WTC11 (cell line): ENCODE data around the gene ZNRF3. TPM values are rescaled to one million over a fixed set of nuclear protein-coding genes. Genes with fewer than 3 reads are reported as not detected.

Experiments
- ATAC-seq: fragments of 200-7000 bp; cut with Tn5 transposase; 2 replicates; pipeline ENCODE4 v1.10.0; 2021; ENCODE audit warnings: mild to moderate bottlenecking, moderate library complexity
- CTCF ChIA-PET: fragments of 300-600 bp; sonication (Branson Sonifier 250); formaldehyde crosslinking; loops from one replicate; lab custom pipeline; 2021; ENCODE audit warnings: antibody characterized with exemption; lab: Charles Lee
- POLR2A ChIA-PET: fragments of 350-600 bp; sonication (Branson Sonifier 250); formaldehyde crosslinking; loops from one replicate; lab custom pipeline; 2021; ENCODE audit warnings: antibody characterized with exemption; lab: Charles Lee
- DNase-seq: peaks from one replicate; pipeline ENCODE4 v3.0.0; 2021; ENCODE audit warnings: low spot score
- H3K27ac Mint-ChIP-seq: 2 replicates; pipeline ENCODE4 v1.8.0; 2021; ENCODE audit warnings: mixed read lengths
- H3K27me3 Mint-ChIP-seq: 2 replicates; pipeline ENCODE4 v1.8.0; 2021; ENCODE audit warnings: low read depth, mild to moderate bottlenecking, moderate library complexity, mixed read lengths
- H3K36me3 Mint-ChIP-seq: 2 replicates; pipeline ENCODE4 v1.8.0; 2021; ENCODE audit warnings: mixed read lengths
- H3K4me1 Mint-ChIP-seq: 2 replicates; pipeline ENCODE4 v1.8.0; 2022; ENCODE audit warnings: mixed read lengths
- H3K4me3 Mint-ChIP-seq: 2 replicates; pipeline ENCODE4 v1.8.0; 2021; ENCODE audit warnings: mild to moderate bottlenecking, moderate library complexity, mixed read lengths
- H3K9me3 Mint-ChIP-seq: 2 replicates; pipeline ENCODE4 v1.8.0; 2021; ENCODE audit warnings: mixed read lengths
- FOXP4 ChIP-seq: sonication (generic); formaldehyde crosslinking; IDR thresholded peaks from 2 replicates; pipeline ENCODE4 v1.8.0; 2022; ENCODE audit warnings: mild to moderate bottlenecking, missing genetic modification reagents
- NFYB ChIP-seq: sonication (generic); formaldehyde crosslinking; conservative IDR thresholded peaks from 2 replicates; pipeline ENCODE4 v1.8.0; 2022; ENCODE audit warnings: low read depth, missing genetic modification reagents
- USF2 ChIP-seq: sonication (generic); formaldehyde crosslinking; IDR thresholded peaks from 2 replicates; pipeline ENCODE4 v1.8.1; 2023; ENCODE audit warnings: mild to moderate bottlenecking, missing genetic modification reagents, moderate library complexity
- ZNF532 ChIP-seq: fragments of 250-450 bp; sonication (Bioruptor Pico); IDR thresholded peaks from 2 replicates; pipeline ENCODE4 v1.9.0; 2021; ENCODE audit warnings: mild to moderate bottlenecking, borderline replicate concordance
- total RNA-seq: library from RNA; stranded (reverse); gene quantifications from 3 replicates; pipeline ENCODE4 v1.2.3, GENCODE V29; 2021
- TF ChIP-seq, protein P1 (sequence below): sonication (generic); formaldehyde crosslinking; IDR thresholded peaks from 2 replicates; pipeline ENCODE4 v1.8.0; 2022; ENCODE audit warnings: mild to moderate bottlenecking, missing genetic modification reagents
- TF ChIP-seq, protein P2 (sequence below): sonication (generic); formaldehyde crosslinking; IDR thresholded peaks from 2 replicates; pipeline ENCODE4 v1.8.0; 2022; ENCODE audit warnings: missing genetic modification reagents

ZNRF3 gene
- total RNA-seq, 1 experiment from 2014 or later, result 25.4 TPM

- H3K27ac Mint-ChIP-seq, result no peak overlapping the region
- H3K27me3 Mint-ChIP-seq, result no peaks in the 10 kb centered on the region
- H3K9me3 Mint-ChIP-seq, result 0 out of 2 replicates have a peak, but pooled peaks cover 4% of the 10 kb centered on the region
- TF ChIP-seq NFYB (CRISPR knock-in tag), result peak; percentile 73
- peak; percentile 94 for TF ChIP-seq USF2
- TF ChIP-seq ZNF532, result no peak
- TF ChIP-seq, protein P1, sequence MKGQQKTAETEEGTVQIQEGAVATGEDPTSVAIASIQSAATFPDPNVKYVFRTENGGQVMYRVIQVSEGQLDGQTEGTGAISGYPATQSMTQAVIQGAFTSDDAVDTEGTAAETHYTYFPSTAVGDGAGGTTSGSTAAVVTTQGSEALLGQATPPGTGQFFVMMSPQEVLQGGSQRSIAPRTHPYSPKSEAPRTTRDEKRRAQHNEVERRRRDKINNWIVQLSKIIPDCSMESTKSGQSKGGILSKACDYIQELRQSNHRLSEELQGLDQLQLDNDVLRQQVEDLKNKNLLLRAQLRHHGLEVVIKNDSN, result peak; percentile 92
- CTCF ChIA-PET, result interaction anchor here (1.2 kb wide), 2 partner anchors 10 to 167 kb away, joined by 3 read pairs; partner anchors contain the start of gene ZNRF3
- DNase-seq, result no peak
- no peaks in the 10 kb centered on the region for H3K36me3 Mint-ChIP-seq
- no peak overlapping the region for H3K4me3 Mint-ChIP-seq
- H3K4me1 Mint-ChIP-seq, result 0 out of 2 replicates have a peak, but pooled peaks cover 3% of the 10 kb centered on the region
- POLR2A ChIA-PET, result no interaction called here
- ATAC-seq, result peak; percentile 69; the same call in 1 of the 2 replicates
Observed at GRCh38 chr22:28873183-28873963, 10.0 kb upstream of the ZNRF3 start.

DNA sequence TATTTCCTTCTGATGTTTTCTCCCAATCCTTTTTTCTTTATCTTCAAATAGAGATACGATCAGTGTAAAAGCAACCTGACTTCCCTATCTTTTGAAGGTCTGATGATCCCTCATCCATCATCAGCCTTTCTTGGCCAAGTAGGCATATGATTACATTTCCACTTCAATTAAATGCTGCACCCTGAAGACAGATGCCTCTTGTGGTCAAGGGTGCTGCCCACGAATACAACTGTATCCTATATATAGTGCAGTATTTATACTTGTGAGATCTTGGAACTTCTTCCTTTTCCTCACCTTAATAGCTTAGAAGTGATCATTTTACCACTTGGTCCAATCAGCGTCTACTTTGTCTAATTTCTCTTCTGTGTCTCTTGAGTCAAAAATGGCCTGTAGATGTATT is 9.3 kb upstream of the ZNRF3 start:
- H3K9me3 Mint-ChIP-seq, result 0 out of 2 replicates have a peak, but pooled peaks cover 4% of the 10 kb centered on the region
- ChIA-PET CTCF (interaction anchor here (1.2 kb wide), 2 partner anchors 9 to 166 kb away, joined by 3 read pairs; partner anchors contain the start of gene ZNRF3), POLR2A (no interaction called here)
- H3K4me1 Mint-ChIP-seq, result 0 out of 2 replicates have a peak, but pooled peaks cover 3% of the 10 kb centered on the region
- no peaks in the 10 kb centered on the region for H3K27me3 Mint-ChIP-seq
- no peaks in the 10 kb centered on the region for H3K36me3 Mint-ChIP-seq
- H3K4me3 Mint-ChIP-seq, result no peak overlapping the region
- TF ChIP-seq USF2, result no peak
- TF ChIP-seq, protein P2, sequence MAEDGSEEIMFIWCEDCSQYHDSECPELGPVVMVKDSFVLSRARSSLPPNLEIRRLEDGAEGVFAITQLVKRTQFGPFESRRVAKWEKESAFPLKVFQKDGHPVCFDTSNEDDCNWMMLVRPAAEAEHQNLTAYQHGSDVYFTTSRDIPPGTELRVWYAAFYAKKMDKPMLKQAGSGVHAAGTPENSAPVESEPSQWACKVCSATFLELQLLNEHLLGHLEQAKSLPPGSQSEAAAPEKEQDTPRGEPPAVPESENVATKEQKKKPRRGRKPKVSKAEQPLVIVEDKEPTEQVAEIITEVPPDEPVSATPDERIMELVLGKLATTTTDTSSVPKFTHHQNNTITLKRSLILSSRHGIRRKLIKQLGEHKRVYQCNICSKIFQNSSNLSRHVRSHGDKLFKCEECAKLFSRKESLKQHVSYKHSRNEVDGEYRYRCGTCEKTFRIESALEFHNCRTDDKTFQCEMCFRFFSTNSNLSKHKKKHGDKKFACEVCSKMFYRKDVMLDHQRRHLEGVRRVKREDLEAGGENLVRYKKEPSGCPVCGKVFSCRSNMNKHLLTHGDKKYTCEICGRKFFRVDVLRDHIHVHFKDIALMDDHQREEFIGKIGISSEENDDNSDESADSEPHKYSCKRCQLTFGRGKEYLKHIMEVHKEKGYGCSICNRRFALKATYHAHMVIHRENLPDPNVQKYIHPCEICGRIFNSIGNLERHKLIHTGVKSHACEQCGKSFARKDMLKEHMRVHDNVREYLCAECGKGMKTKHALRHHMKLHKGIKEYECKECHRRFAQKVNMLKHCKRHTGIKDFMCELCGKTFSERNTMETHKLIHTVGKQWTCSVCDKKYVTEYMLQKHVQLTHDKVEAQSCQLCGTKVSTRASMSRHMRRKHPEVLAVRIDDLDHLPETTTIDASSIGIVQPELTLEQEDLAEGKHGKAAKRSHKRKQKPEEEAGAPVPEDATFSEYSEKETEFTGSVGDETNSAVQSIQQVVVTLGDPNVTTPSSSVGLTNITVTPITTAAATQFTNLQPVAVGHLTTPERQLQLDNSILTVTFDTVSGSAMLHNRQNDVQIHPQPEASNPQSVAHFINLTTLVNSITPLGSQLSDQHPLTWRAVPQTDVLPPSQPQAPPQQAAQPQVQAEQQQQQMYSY (CRISPR knock-in tag), result no peak
- TF ChIP-seq FOXP4 (CRISPR knock-in tag), result no peak
- ATAC-seq (no peak), DNase-seq (no peak)
- no peak overlapping the region for H3K27ac Mint-ChIP-seq
